HEK293T (cell line): ENCODE results near the gene CTNNAL1.
A peak's percentile ranks its signal among the peaks of the same experiment; 100 is the strongest.
"Not testable (repeated sequence)": the region's sequence is repeated elsewhere in the genome, so short reads cannot be mapped to it uniquely, and the experiment has no call there.

Experiments used
- CTCF ChIA-PET: fragments of 350-600 bp; formaldehyde crosslinking; extraction: SDS; loops from one replicate; lab custom pipeline; 2021; ENCODE audit warnings: antibody characterized with exemption, inconsistent platforms; lab: Yijun Ruan, JAX
- POLR2A ChIA-PET: fragments of 350-600 bp; formaldehyde crosslinking; extraction: SDS; loops from one replicate; lab custom pipeline; 2020; ENCODE audit warnings: antibody characterized with exemption, inconsistent platforms; lab: Yijun Ruan, JAX
- DNase-seq: peaks from one replicate; pipeline ENCODE4 v3.0.0; 2012; ENCODE audit warnings: mixed read lengths; ENCODE audit errors: extremely low spot score
- ARNT ChIP-seq: fragments of 450-650 bp; IDR thresholded peaks from 2 replicates; pipeline ENCODE4 v1.6.1; 2017; ENCODE audit warnings: mild to moderate bottlenecking
- BHLHE40 ChIP-seq: fragments of 450-650 bp; IDR thresholded peaks from 2 replicates; pipeline ENCODE4 v1.6.1; 2016; ENCODE audit warnings: mild to moderate bottlenecking, moderate library complexity, borderline replicate concordance
- CTBP1 ChIP-seq: fragments of 450-650 bp; IDR thresholded peaks from 2 replicates; pipeline ENCODE4 v1.6.1; 2016; ENCODE audit warnings: borderline replicate concordance
- ELF4 ChIP-seq: fragments of 450-650 bp; IDR thresholded peaks from 2 replicates; pipeline ENCODE4 v1.6.1; 2017; ENCODE audit warnings: antibody characterized with exemption
- FOXA1 ChIP-seq: fragments of 450-650 bp; IDR thresholded peaks from 2 replicates; pipeline ENCODE4 v1.6.1; 2016; ENCODE audit warnings: mild to moderate bottlenecking
- FOXK2 ChIP-seq: fragments of 450-650 bp; IDR thresholded peaks from 2 replicates; pipeline ENCODE4 v1.6.1; 2016; ENCODE audit warnings: mild to moderate bottlenecking
- FOXM1 ChIP-seq: fragments of 450-650 bp; IDR thresholded peaks from 2 replicates; pipeline ENCODE4 v1.6.1; 2017; ENCODE audit warnings: mild to moderate bottlenecking, borderline replicate concordance
- HDGF ChIP-seq: fragments of 450-650 bp; IDR thresholded peaks from 2 replicates; pipeline ENCODE4 v1.6.1; 2017; ENCODE audit warnings: antibody characterized with exemption, borderline replicate concordance
- L3MBTL2 ChIP-seq: fragments of 450-650 bp; conservative IDR thresholded peaks from 2 replicates; pipeline ENCODE4 v1.6.1; 2016; ENCODE audit warnings: mild to moderate bottlenecking
- LEF1 ChIP-seq: fragments of 450-650 bp; IDR thresholded peaks from 2 replicates; pipeline ENCODE4 v1.6.1; 2017; ENCODE audit warnings: mild to moderate bottlenecking, borderline replicate concordance
- NFRKB ChIP-seq: fragments of 450-650 bp; IDR thresholded peaks from 2 replicates; pipeline ENCODE4 v1.6.1; 2016; ENCODE audit warnings: mild to moderate bottlenecking, moderate library complexity
- PKNOX1 ChIP-seq: fragments of 450-650 bp; IDR thresholded peaks from 2 replicates; pipeline ENCODE4 v1.6.1; 2016
- SP1 ChIP-seq: fragments of 450-650 bp; IDR thresholded peaks from 2 replicates; pipeline ENCODE4 v1.6.1; 2017
- SUZ12 ChIP-seq: fragments of 450-650 bp; IDR thresholded peaks from 2 replicates; pipeline ENCODE4 v1.6.1; 2016; ENCODE audit warnings: mild to moderate bottlenecking
- TARDBP ChIP-seq: fragments of 450-650 bp; IDR thresholded peaks from 2 replicates; pipeline ENCODE4 v1.6.1; 2016
- ZNF384 ChIP-seq: fragments of 450-650 bp; IDR thresholded peaks from 2 replicates; pipeline ENCODE4 v1.6.1; 2016

CTNNAL1 gene

GRCh38 chr9:108972626-108973209 lies 40.6 kb downstream of the CTNNAL1 start:
- ChIA-PET CTCF (no interaction called here), POLR2A (no interaction called here)
- DNase-seq = no peak
- TF ChIP-seq FOXK2 (no peak), L3MBTL2 (no peak), FOXM1 (no peak), HDGF (no peak), ELF4 (no peak)

- ChIA-PET CTCF (no interaction called here), POLR2A (no interaction called here)
- DNase-seq = no peak
- TF ChIP-seq FOXA1 (no peak), CTBP1 (no peak), NFRKB (no peak)
Measured at GRCh38 chr9:108972186-108972585, 41.1 kb downstream of the CTNNAL1 start.

- CTCF ChIA-PET, DNase-seq, POLR2A ChIA-PET: not testable (repeated sequence)
Measured at GRCh38 chr9:108971392-108971791, 41.9 kb downstream of the CTNNAL1 start.

- TF ChIP-seq SUZ12 = no peak
- TF ChIP-seq TARDBP = no peak
- TF ChIP-seq ZNF384 = no peak
- TF ChIP-seq SP1 = no peak
- no peak for TF ChIP-seq FOXM1
- no peak for TF ChIP-seq FOXK2
- TF ChIP-seq PKNOX1 = no peak
- no peak for TF ChIP-seq ELF4
- TF ChIP-seq BHLHE40 = no peak
- TF ChIP-seq ARNT = no peak
- TF ChIP-seq LEF1 = no peak
- no peak for TF ChIP-seq HDGF
- no peak for TF ChIP-seq FOXA1
- TF ChIP-seq L3MBTL2 = no peak
- no peak for TF ChIP-seq CTBP1
- TF ChIP-seq NFRKB = no peak
- DNase-seq = no peak
- ChIA-PET CTCF (interaction anchor here (0.6 kb wide), 2 partner anchors 14 to 26 kb away, joined by 3 read pairs; no protein-coding TSS in a partner anchor), POLR2A (no interaction called here)
Measured at GRCh38 chr9:108967916-108968315, 45.4 kb downstream of the CTNNAL1 start.

GRCh38 chr9:108963459-108964143 lies 49.7 kb downstream of the CTNNAL1 start:
- POLR2A ChIA-PET = no interaction called here
- CTCF ChIA-PET = no interaction called here
- TF ChIP-seq L3MBTL2 (no peak), TARDBP (no peak), ZNF384 (no peak), CTBP1 (no peak), FOXA1 (no peak), FOXM1 (no peak), SUZ12 (no peak), ELF4 (no peak), FOXK2 (no peak), LEF1 (no peak), HDGF (no peak), PKNOX1 (no peak), ARNT (no peak), SP1 (no peak), BHLHE40 (no peak), NFRKB (no peak)
- DNase-seq = peak; percentile 10

- CTCF ChIA-PET = no interaction called here
- TF ChIP-seq SUZ12 (no peak), L3MBTL2 (no peak), ARNT (no peak), CTBP1 (no peak), ZNF384 (no peak), FOXM1 (no peak), SP1 (no peak), BHLHE40 (no peak), NFRKB (no peak), FOXK2 (no peak), HDGF (no peak), PKNOX1 (no peak), LEF1 (no peak)
- no peak for DNase-seq
- POLR2A ChIA-PET = no interaction called here
Measured at GRCh38 chr9:108961151-108961550, 52.1 kb downstream of the CTNNAL1 start.
